GM12873 (cell line): ENCODE measurements around the gene OSER1.
A peak's percentile ranks its signal among the peaks of the same experiment; 100 is the strongest.

ENCODE experiments used
- TF ChIP-seq, protein P1 (sequence below): IDR thresholded peaks from 2 replicates; pipeline ENCODE4 v1.5.1; 2012; ENCODE audit warnings: low read depth, mild to moderate bottlenecking, moderate library complexity, low read length, control low read depth; ENCODE audit not compliant: insufficient read depth; ENCODE audit errors: missing control alignments

OSER1 gene

DNA sequence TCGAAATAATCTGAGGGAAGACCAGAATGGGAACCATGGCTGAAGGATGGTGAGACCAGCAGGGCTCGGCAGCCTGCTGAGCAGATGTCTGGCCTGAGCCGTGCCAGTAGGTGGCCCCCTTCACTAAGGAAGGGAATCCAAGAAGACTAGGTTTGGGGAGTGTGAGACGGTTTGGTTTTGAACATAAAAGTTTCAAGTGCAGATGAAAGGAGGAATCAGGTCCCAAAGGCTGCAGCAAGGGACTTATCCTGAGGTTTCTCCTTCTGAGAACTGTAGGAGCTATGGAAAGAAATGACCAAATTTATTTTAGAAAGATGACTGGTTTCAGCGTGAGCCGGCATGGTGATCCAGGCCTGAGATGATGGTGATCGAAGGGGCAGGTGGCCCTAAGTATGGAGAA lies 4.6 kb upstream of the OSER1 start:
- TF ChIP-seq, protein P1, sequence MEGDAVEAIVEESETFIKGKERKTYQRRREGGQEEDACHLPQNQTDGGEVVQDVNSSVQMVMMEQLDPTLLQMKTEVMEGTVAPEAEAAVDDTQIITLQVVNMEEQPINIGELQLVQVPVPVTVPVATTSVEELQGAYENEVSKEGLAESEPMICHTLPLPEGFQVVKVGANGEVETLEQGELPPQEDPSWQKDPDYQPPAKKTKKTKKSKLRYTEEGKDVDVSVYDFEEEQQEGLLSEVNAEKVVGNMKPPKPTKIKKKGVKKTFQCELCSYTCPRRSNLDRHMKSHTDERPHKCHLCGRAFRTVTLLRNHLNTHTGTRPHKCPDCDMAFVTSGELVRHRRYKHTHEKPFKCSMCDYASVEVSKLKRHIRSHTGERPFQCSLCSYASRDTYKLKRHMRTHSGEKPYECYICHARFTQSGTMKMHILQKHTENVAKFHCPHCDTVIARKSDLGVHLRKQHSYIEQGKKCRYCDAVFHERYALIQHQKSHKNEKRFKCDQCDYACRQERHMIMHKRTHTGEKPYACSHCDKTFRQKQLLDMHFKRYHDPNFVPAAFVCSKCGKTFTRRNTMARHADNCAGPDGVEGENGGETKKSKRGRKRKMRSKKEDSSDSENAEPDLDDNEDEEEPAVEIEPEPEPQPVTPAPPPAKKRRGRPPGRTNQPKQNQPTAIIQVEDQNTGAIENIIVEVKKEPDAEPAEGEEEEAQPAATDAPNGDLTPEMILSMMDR, result peak; percentile 88

DNA sequence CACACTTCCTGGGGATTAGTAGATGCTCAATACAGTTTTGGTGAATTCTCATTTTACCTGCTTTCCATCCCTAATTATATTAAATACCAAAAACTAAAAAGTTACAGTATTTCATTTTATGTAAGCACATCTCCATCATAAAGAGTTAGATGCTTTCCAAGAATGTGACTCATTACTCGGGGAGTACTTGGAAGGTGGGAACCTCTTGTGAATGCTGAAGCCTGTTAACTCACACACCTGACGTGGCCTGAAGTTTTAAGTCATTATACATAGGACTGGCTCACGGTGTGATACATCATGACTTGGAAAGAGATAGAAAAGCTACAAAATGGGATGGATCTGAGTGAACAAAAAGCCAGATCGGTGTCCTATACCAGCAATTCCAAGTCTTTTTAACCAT lies 2.2 kb upstream of the OSER1 start:
- TF ChIP-seq, protein P1, result no peak

DNA sequence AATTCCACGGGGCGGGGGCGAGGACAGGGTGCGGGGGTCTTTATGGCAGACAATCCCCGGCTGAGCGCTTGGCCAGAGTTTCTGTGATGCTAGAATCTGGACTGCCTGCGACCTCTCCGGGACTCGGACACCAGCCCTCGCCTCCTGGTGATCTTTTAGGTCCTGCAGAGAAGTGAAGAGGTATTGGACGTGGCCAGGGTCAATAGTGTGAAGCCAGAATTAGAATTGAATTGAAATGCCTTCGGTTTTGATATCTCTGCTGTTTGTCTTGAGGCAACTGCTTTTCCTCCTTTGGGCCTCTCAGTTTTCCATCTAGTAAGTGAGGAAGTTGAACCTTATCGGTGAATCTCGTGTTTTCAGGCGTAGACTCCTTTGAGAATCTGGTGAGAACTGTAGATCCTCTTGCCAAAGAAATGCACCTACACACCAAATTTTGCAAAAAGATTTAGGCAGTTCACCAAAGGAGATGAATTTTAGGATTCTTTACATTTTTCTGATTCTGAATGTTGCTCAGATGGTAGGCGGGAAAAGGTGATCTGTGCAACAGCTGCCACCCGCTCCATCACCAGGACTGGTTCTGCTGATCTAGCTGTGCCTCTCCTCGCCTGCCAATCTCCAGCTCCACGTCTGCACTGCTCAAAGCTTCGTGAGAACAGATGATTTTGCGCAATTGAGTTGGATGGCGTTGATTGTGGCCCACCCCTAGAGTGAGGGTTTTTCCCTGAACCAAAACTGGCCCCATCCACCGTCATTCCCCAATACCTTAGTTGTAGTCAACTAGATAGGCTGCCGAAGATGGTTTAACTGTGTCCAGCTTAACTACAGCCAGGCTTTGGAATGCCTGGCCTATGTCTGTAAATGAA lies 837 bp upstream of the OSER1 start:
- TF ChIP-seq, protein P1, result no peak

DNA sequence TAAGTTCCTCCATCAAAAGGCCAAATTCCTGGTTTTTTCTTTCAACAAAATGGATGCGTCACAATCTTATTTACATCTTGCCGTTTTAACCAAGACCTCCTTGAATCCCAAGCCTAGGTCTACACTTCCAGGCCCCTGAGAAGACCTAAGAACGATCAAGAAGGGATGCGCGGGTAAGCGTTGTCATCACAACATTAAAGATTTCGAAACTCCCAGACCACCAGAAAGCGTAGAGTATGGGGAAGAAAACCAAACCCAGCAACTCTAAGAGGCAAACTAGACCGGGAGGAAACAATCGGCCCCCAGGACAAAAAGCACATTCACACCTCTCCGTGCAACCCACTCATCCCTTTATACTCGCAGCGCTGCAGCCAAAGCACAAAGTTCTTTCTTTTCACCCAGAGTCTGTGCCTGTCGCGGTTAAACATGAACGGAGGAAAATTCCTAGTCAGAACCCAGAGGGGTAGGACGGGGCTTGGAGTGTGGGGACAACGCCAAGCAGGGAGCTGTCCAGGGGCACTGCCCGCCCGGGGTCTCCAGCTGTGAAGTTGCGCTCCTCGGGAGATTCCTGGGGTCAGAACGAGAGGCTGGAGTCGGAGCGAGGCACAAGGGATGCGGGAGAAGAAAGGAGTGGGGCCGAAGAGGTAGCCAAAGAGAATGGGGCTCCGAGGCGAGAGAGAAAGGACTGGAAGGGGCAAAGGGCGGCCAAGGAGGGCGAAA lies 725 bp downstream of the OSER1 start:
- TF ChIP-seq, protein P1, result no peak

DNA sequence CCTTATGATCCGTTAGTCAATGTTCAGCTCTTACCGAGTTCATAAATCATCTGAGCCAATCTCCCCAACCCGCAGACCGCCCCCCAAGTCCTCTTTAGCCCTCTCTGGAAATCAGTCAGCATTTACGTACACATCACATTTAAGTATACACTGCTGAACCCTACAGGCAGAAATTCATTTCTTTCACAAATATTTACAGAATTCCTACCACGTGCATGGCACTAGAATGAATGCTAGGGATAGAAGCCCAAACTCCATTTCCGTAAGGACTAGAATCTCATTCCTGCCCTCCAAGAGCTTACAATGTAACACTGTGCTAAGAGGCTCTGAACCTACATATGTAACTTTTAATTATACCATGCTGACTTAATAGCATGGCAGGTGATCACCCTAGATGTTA lies 1.8 kb downstream of the OSER1 start:
- TF ChIP-seq, protein P1, result no peak

DNA sequence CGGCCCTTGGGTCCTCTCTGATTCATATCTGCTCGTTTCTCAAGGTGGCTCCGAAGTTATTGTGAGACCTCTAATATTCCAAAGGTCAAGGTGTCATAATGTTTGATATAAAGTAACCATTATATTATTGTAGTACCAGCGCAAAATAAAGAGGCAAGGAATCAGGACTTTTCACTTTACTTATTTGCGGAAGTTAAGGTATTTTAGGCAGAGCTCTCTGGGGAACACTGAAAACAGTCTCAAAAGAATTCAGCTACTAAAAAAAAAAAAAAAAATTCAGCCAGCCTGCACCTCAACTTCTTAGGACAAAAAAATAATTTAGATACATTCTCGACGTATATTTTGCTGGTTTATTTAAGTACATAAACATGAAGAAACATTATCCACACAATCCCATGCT lies 2.4 kb downstream of the OSER1 start:
- TF ChIP-seq, protein P1, result no peak

DNA sequence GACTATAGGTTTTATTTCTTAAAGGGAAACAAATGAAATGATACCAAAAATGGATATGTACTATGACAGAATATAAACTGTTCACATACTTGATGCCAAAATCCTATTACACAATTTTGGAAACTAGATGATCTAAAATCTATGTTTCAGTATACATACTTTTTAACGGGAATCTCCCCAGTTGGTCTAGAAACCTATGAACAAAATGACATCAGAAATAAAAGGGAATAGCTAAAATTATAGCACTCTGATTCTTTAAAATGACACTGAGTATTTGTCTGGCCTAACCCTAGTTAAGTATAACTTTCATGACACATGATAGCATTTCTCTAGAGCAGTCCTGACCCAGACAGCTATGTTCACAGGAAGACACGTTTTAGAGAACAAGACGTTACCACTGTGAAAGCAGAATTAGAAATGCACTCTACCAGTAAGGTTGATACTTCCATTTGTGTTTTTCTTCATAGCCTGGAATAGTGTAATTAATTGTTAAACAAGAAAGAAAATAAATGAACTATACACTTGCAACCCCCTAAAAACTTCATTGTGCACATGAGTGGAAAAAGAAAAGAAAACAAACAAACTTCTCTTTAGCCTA lies 3.3 kb downstream of the OSER1 start:
- TF ChIP-seq, protein P1, result no peak
